ENCODE results near the gene RPL39. TPM values are rescaled to one million over a fixed set of nuclear protein-coding genes. Genes with fewer than 3 reads are reported as not detected.
"Not testable (repeated sequence)": the region's sequence is repeated elsewhere in the genome, so short reads cannot be mapped to it uniquely, and the experiment has no call there.

The RPL39 gene
- polyA plus RNA-seq (2013) = 8,481 TPM

DNA sequence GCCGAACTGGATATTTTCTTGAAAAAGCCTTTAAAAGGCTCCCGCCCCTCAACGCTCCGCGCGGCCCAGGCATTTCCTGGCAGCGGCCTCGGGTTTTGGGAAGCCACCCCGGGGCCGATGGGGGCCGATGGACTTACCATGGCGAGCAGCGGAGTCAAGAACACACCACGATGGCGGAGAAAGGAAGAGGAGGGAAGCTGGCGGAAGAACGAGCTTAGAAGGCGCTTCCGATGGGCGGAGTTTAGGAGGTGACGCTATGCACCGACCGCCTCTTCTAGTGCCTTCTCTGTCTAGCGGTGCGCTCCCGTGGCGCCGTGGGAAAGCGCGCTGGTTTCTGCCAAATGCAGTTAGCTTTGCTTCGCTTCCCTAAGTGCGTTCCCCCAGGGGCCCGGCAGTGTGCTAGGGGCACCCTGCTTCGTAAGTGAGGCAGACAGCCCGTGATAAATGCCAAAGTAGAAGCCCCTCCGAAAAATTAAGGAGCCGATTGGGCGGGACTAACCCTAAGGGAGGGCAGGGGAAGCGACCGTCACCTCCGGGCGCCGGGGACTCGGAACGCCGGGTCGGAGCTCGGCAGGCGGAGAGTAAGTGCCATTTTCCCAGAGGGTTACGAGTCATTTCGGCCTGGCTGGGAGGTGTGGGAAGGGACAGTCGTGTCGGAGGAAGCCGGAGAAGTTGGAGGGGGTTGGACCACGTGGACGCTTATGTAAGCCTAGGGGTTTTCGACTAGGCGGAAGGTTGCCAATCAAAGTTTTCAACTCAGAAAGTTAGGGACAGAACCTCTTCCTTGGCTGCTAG lies at the start of gene RPL39:
RPL39 (minus strand) TSS at position 194 of the 795 bp plus-strand sequence; CDS start at position 140, 54 bp downstream.
- ChIA-PET POLR2A (interaction anchor here (0.6 to 1.3 kb wide), 9 partner anchors 35 to 186 kb away, joined by 3 to 10 read pairs (median 3); partner anchors contain the start of genes NDUFA1, NKRF, RNF113A and SEPTIN6), CTCF (interaction anchor here (0.6 to 1.2 kb wide), 5 partner anchors 10 to 89 kb away, joined by 3 to 4 read pairs (median 4); no protein-coding TSS in a partner anchor)
- H3K9me3 ChIP-seq (ENCODE audit: control extremely low read depth in 1 of 5, control insufficient read depth in 4 of 5, insufficient read depth in 2 of 5, low read depth in 1 of 5, low read length in 4 of 5) = no peaks in the 10 kb centered on the region
- DNase-seq = peak; percentile 87 to 95 (median 93)
- peak within 1 kb of the TSS; percentile 88 to 94 for H3K27ac ChIP-seq (ENCODE audit: insufficient read depth in 1 of 2, low read depth in 1 of 2, low read length in 2 of 2, poor library complexity in 1 of 2, severe bottlenecking in 2 of 2)
- H3K27me3 ChIP-seq (replicated peaks in 2 of 5; ENCODE audit: control insufficient read depth in 4 of 5, insufficient read depth in 5 of 5, low read length in 4 of 5) = peaks cover 0 to 2% (median 0%) of the 10 kb centered on the region in 5 experiments
- H3K4me1 ChIP-seq (ENCODE audit: control extremely low read depth in 1 of 4, control insufficient read depth in 4 of 4, insufficient read depth in 4 of 4, low read length in 3 of 4) = peaks cover 5 to 34% (median 21%) of the 10 kb centered on the region in 4 experiments
- peak within 1 kb of the TSS; percentile 62 to 92 (median 82) for H3K4me3 ChIP-seq (ENCODE audit: control insufficient read depth in 1 of 7, extremely low read depth in 1 of 7, insufficient read depth in 4 of 7, low read depth in 2 of 7, low read length in 6 of 7)
- peaks cover 2 to 23% (median 12%) of the 10 kb centered on the region in 4 experiments for H3K36me3 ChIP-seq (ENCODE audit: control insufficient read depth in 4 of 4, insufficient read depth in 4 of 4, low read length in 3 of 4)
- 42% methylated on average over 55 of the region's 58 CpGs for WGBS (ENCODE audit: insufficient coverage)

- Histone ChIP-seq H3K9me3 (ENCODE audit: control extremely low read depth in 1 of 5, control insufficient read depth in 4 of 5, insufficient read depth in 2 of 5, low read depth in 1 of 5, low read length in 4 of 5) (no peaks in the 10 kb centered on the region), H3K27ac (ENCODE audit: insufficient read depth in 1 of 2, low read depth in 1 of 2, low read length in 2 of 2, poor library complexity in 1 of 2, severe bottlenecking in 2 of 2) (no peak overlapping the region), H3K4me3 (ENCODE audit: control insufficient read depth in 1 of 7, extremely low read depth in 1 of 7, insufficient read depth in 4 of 7, low read depth in 2 of 7, low read length in 6 of 7) (no peak overlapping the region), H3K4me1 (ENCODE audit: control extremely low read depth in 1 of 4, control insufficient read depth in 4 of 4, insufficient read depth in 4 of 4, low read length in 3 of 4) (no peaks in the 10 kb centered on the region), H3K27me3 (replicated peaks in 2 of 5; ENCODE audit: control insufficient read depth in 4 of 5, insufficient read depth in 5 of 5, low read length in 4 of 5) (peaks cover 0 to 2% (median 0%) of the 10 kb centered on the region in 5 experiments), H3K36me3 (ENCODE audit: control insufficient read depth in 4 of 4, insufficient read depth in 4 of 4, low read length in 3 of 4) (peaks cover 6 to 52% (median 10%) of the 10 kb centered on the region in 4 experiments)
- 50% methylated on average over 2 of the region's 3 CpGs for WGBS (ENCODE audit: insufficient coverage)
- ChIA-PET POLR2A (no interaction called here), CTCF (interaction anchor here (1.1 kb wide), 1 partner anchor 8 kb away, joined by 3 read pairs; no protein-coding TSS in a partner anchor)
- DNase-seq = no peak
Observed at GRCh38 chrX:119833905-119834304, 42.5 kb upstream of the RPL39 start.

DNA sequence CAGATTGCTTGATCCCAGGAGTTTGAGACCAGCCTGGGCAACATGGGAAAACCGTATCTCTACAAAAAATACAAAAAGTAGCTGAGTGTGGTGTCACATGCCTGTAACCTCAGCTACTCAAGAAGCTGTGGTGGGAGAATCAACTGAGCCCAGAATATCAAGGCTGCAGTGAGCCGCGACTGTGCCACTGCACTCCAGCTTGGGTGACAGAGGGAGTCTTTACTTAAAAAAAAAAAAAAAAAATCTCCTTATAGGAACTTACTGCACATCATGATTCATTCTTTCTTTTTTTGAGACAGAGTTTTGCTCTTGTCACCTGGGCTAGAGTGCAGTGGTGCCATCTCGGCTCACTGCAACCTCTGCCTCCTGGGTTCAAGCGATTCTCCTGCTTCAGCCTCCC lies 37.0 kb upstream of the RPL39 start:
- H3K27me3 ChIP-seq (replicated peaks in 2 of 5; ENCODE audit: control insufficient read depth in 4 of 5, insufficient read depth in 5 of 5, low read length in 4 of 5) = no peaks in the 10 kb centered on the region
- DNase-seq = no peak
- no peak overlapping the region for H3K27ac ChIP-seq (ENCODE audit: insufficient read depth in 1 of 2, low read depth in 1 of 2, low read length in 2 of 2, poor library complexity in 1 of 2, severe bottlenecking in 2 of 2)
- H3K4me3 ChIP-seq (ENCODE audit: control insufficient read depth in 1 of 7, extremely low read depth in 1 of 7, insufficient read depth in 4 of 7, low read depth in 2 of 7, low read length in 6 of 7) = no peak overlapping the region
- peaks cover 2 to 18% (median 5%) of the 10 kb centered on the region in 4 experiments for H3K36me3 ChIP-seq (ENCODE audit: control insufficient read depth in 4 of 4, insufficient read depth in 4 of 4, low read length in 3 of 4)
- H3K9me3 ChIP-seq (ENCODE audit: control extremely low read depth in 1 of 5, control insufficient read depth in 4 of 5, insufficient read depth in 2 of 5, low read depth in 1 of 5, low read length in 4 of 5) = no peaks in the 10 kb centered on the region
- POLR2A ChIA-PET = interaction anchor here (0.7 kb wide), 1 partner anchor 37 kb away, joined by 4 read pairs; no protein-coding TSS in a partner anchor
- WGBS (ENCODE audit: insufficient coverage) = 90% methylated on average over 3 of the region's 5 CpGs
- no peaks in the 10 kb centered on the region for H3K4me1 ChIP-seq (ENCODE audit: control extremely low read depth in 1 of 4, control insufficient read depth in 4 of 4, insufficient read depth in 4 of 4, low read length in 3 of 4)
- CTCF ChIA-PET = no interaction called here

- no peak overlapping the region for H3K4me3 ChIP-seq (ENCODE audit: control insufficient read depth in 1 of 7, extremely low read depth in 1 of 7, insufficient read depth in 4 of 7, low read depth in 2 of 7, low read length in 6 of 7)
- CTCF ChIA-PET = no interaction called here
- H3K27ac ChIP-seq (ENCODE audit: insufficient read depth in 1 of 2, low read depth in 1 of 2, low read length in 2 of 2, poor library complexity in 1 of 2, severe bottlenecking in 2 of 2) = no peak overlapping the region
- no peaks in the 10 kb centered on the region for H3K9me3 ChIP-seq (ENCODE audit: control extremely low read depth in 1 of 5, control insufficient read depth in 4 of 5, insufficient read depth in 2 of 5, low read depth in 1 of 5, low read length in 4 of 5)
- DNase-seq = no peak
- H3K27me3 ChIP-seq (replicated peaks in 2 of 5; ENCODE audit: control insufficient read depth in 4 of 5, insufficient read depth in 5 of 5, low read length in 4 of 5) = no peaks in the 10 kb centered on the region
- POLR2A ChIA-PET = no interaction called here
- H3K4me1 ChIP-seq (ENCODE audit: control extremely low read depth in 1 of 4, control insufficient read depth in 4 of 4, insufficient read depth in 4 of 4, low read length in 3 of 4) = peaks cover 0 to 6% (median 3%) of the 10 kb centered on the region in 4 experiments
- H3K36me3 ChIP-seq (ENCODE audit: control insufficient read depth in 4 of 4, insufficient read depth in 4 of 4, low read length in 3 of 4) = peaks cover 0 to 14% (median 1%) of the 10 kb centered on the region in 4 experiments
- WGBS (ENCODE audit: insufficient coverage) = 85% methylated on average over 5 of the region's 7 CpGs
Observed at GRCh38 chrX:119826399-119826959, 35.0 kb upstream of the RPL39 start.

DNA sequence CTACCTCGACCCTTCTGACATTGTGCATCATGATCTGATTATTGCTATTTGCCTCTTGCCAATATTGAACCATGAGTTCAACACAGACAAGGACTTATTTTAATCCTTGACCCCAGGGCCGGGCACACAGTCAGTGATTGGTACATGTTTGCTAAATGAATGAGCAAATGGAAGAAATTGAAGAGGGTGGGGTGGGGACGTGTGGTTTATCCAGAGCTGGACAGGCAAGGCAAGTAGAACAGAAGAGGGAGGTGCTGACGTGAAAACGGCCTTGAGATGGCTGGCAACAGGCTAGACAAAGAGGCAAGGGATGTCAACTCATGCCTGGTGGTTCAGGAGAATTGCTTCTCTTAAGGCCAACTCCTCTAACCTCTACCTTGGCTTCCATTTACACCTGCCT lies 32.8 kb upstream of the RPL39 start:
- CTCF ChIA-PET; H3K4me3 ChIP-seq (ENCODE audit: control insufficient read depth in 1 of 7, extremely low read depth in 1 of 7, insufficient read depth in 4 of 7, low read depth in 2 of 7, low read length in 6 of 7); POLR2A ChIA-PET; H3K9me3 ChIP-seq (ENCODE audit: control extremely low read depth in 1 of 5, control insufficient read depth in 4 of 5, insufficient read depth in 2 of 5, low read depth in 1 of 5, low read length in 4 of 5); DNase-seq; H3K27me3 ChIP-seq (replicated peaks in 2 of 5; ENCODE audit: control insufficient read depth in 4 of 5, insufficient read depth in 5 of 5, low read length in 4 of 5); H3K36me3 ChIP-seq (ENCODE audit: control insufficient read depth in 4 of 4, insufficient read depth in 4 of 4, low read length in 3 of 4); H3K27ac ChIP-seq (ENCODE audit: insufficient read depth in 1 of 2, low read depth in 1 of 2, low read length in 2 of 2, poor library complexity in 1 of 2, severe bottlenecking in 2 of 2): not testable (repeated sequence)
- WGBS (ENCODE audit: insufficient coverage) = no CpG with 5 or more reads among the region's 5 CpGs
- H3K4me1 ChIP-seq (ENCODE audit: control extremely low read depth in 1 of 4, control insufficient read depth in 4 of 4, insufficient read depth in 4 of 4, low read length in 3 of 4) = peaks cover 0 to 11% (median 5%) of the 10 kb centered on the region in 4 experiments

- POLR2A ChIA-PET; H3K9me3 ChIP-seq (ENCODE audit: control extremely low read depth in 1 of 5, control insufficient read depth in 4 of 5, insufficient read depth in 2 of 5, low read depth in 1 of 5, low read length in 4 of 5); H3K27me3 ChIP-seq (replicated peaks in 2 of 5; ENCODE audit: control insufficient read depth in 4 of 5, insufficient read depth in 5 of 5, low read length in 4 of 5); H3K4me3 ChIP-seq (ENCODE audit: control insufficient read depth in 1 of 7, extremely low read depth in 1 of 7, insufficient read depth in 4 of 7, low read depth in 2 of 7, low read length in 6 of 7); H3K36me3 ChIP-seq (ENCODE audit: control insufficient read depth in 4 of 4, insufficient read depth in 4 of 4, low read length in 3 of 4): not testable (repeated sequence)
- Histone ChIP-seq H3K4me1 (ENCODE audit: control extremely low read depth in 1 of 4, control insufficient read depth in 4 of 4, insufficient read depth in 4 of 4, low read length in 3 of 4) (peaks cover 0 to 11% (median 5%) of the 10 kb centered on the region in 4 experiments), H3K27ac (ENCODE audit: insufficient read depth in 1 of 2, low read depth in 1 of 2, low read length in 2 of 2, poor library complexity in 1 of 2, severe bottlenecking in 2 of 2) (peak overlapping the region in 1 of 2 experiments; percentile 73)
- DNase-seq = peak; percentile 76 to 92 (median 87)
- CTCF ChIA-PET = interaction anchor here (1.3 kb wide), 1 partner anchor 21 kb away, joined by 5 read pairs; no protein-coding TSS in a partner anchor
- WGBS (ENCODE audit: insufficient coverage) = no CpG with 5 or more reads among the region's 3 CpGs
Observed at GRCh38 chrX:119821703-119822102, 30.3 kb upstream of the RPL39 start.

Data from common myeloid progenitor, CD34-positive (primary cell).